HG03439 (cell line): ENCODE data around the gene MAS1L.

ENCODE experiments used
- ATAC-seq: cut with Tn5 transposase; IDR thresholded peaks from one replicate; pipeline ENCODE4 v1.9.1; 2021; ENCODE audit warnings: mild to moderate bottlenecking, moderate library complexity; ENCODE audit not compliant: unreplicated experiment

The MAS1L gene, protein sequence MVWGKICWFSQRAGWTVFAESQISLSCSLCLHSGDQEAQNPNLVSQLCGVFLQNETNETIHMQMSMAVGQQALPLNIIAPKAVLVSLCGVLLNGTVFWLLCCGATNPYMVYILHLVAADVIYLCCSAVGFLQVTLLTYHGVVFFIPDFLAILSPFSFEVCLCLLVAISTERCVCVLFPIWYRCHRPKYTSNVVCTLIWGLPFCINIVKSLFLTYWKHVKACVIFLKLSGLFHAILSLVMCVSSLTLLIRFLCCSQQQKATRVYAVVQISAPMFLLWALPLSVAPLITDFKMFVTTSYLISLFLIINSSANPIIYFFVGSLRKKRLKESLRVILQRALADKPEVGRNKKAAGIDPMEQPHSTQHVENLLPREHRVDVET

DNA sequence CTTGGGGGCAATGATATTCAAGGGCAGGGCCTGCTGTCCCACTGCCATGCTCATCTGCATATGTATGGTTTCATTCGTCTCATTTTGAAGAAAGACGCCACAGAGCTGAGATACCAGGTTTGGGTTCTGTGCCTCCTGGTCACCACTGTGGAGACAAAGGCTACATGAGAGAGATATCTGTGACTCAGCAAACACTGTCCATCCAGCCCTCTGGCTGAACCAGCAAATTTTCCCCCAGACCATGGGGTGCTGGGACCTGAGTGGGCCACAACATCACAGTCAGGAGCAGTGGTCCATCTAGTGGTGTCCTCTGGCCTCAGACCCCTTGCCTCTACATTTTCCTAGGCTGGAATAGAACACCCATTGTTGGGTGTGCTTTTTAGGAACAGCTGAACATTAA lies at the start of gene MAS1L:
Gene MAS1L (minus strand): TSS at position 297 of the 400 bp plus-strand sequence. CDS start 54 bp downstream, at position 243.
- no peak for ATAC-seq

DNA sequence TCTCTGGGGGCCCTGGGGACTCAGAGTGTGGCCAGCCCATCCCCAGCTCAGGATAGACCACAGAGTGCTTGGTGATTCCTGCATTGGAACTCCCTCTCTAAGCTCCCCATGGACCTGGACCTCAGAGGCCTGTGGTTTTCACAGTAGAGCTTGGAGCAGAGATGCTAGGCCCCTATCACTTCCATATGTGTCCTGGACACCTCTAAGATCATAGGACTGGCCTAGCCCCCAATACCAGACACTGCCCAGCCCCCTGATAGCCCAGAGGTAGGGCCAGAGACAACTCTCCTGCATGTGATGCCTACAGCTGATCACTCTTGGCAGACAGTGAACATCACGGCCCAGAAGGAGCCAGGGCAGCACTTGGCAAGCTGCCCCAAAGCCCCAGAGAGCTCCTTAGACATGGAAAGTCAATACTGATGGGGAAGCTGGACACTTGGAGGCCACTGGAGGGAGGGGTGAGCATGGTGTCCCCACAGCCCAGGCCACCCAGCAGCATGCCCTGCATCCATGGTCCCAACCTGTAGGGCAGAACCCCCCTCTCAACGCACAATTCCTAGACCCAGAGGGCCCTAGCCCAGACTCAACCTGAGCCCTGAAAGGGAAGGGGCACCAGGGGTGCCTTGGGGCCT lies 44.7 kb upstream of the MAS1L start:
- no peak for ATAC-seq

DNA sequence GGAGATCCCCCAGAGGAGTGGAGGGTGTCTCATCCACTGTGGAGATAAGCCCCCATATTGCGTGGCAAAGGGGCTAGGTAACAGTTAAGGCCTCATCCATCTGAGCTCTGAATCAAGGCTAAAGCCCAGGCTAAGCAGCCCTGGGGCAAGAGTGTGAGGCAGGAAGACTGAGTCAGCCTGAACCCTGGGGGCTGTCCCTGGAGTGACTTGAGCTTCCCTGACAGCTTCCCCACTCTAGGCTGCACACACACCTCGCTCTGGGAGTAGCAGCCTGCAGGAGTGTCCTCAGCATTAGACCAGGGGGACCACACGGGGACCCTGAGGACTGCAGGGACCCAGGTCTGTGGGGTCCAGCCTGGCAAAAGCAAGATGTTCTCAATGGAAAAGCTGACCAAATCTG lies 43.9 kb upstream of the MAS1L start:
- ATAC-seq, result peak; percentile 55

DNA sequence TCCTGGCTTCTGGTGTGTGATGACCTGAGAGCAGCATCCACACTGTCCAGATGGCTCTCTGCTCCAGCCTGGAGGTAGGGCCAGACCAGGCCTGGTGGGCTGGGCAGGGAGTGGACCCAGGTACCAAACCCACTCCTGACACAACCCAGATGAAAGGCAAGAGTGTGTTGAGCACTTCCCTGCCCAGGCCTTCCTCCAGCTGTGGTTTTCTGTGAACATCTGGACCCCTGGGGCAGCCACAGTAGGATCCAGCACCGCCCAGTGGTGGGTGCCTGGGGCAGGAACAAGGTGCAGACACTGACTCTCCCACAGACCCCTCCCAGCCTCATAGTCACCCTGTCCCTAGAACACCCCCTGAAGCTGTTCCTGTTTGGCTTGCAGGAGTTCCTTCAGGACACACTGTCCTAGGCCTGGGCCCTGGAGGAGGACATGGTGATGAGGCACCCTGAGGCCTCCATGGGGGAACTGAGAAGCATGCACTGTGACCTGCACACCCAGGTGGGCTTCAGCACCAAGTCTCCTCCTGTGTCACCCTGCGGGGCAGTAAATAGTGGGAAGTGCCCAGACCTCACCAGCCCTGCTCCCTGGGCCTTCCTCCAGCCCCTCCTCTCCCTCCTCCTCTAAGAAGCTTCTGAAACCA lies 43.0 kb upstream of the MAS1L start:
- ATAC-seq, result no peak

DNA sequence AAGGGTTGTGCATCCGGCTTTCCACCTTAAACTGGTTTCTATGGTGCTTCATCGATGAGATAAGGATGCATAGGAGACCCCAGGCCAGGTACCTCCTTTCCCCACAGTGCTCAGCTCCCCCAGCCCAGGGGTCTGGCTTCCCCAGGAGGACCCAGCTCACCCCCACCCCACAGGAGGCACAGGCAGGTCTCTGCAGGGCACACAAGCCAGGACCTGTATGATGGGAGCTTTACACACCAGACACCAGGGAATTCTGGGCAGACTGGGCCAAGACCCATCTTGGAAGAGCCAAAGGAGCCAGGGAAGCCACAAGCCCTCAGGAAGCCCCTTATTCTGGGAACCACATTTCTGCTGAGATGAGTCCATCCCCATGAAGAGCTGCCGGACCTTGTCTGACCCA lies 42.2 kb upstream of the MAS1L start:
- no peak for ATAC-seq

DNA sequence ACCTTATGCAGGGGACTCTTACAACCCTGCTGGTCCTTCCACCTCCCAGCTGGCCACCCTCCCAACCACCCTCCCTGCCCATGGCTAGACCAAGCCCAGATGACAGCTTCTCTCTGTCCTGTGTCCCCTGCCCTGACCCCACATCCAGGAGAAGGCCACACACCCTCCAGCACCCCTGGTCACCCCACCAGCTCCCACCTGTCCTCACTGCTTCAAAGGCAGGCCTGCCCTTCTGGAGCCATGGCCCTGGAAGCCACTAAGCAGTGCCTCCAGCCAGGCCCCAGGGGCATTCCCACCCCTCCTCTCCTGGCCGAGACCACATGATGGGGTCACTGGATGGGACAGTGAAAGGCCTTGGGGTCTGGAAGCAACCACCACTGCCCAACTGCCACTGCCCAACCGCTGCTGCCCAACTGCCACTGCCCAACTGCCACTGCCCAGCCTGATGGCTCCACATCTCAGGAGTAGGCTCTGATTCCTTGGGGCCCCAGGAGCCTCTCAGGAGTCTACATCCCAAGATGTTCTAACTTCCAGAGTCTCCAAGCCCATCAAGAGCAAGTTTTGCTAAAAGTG lies 41.3 kb upstream of the MAS1L start:
- no peak for ATAC-seq

DNA sequence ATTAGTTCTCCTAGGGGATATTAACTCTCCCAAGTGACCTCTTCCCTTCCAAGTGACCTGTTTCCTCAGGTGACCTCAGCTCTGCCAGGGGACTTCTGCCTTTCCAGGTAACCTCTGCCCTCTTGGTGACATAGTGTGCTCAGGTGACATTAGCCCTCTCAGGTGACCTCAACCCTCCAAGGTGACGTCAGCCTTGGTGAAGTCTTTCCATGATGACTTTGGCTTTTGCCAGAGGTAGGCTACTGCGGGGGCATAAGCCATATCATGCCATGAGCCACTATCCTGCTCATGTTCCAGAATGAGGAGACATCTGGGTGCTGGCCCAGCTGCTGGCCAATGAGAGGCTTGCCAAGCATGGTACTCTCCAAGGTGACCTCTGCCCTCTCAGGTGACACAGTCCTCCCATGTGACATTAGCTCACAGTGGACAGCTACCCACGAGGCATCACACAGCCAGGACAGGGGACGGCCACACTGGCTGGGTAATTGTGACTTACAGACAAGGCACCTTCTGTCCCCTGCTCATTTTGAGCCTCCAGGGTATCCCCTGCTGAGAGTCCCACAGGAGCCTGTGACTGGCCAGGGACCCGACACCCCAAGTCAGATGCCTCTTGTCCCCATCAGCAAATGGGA lies 40.7 kb upstream of the MAS1L start:
- no peak for ATAC-seq

DNA sequence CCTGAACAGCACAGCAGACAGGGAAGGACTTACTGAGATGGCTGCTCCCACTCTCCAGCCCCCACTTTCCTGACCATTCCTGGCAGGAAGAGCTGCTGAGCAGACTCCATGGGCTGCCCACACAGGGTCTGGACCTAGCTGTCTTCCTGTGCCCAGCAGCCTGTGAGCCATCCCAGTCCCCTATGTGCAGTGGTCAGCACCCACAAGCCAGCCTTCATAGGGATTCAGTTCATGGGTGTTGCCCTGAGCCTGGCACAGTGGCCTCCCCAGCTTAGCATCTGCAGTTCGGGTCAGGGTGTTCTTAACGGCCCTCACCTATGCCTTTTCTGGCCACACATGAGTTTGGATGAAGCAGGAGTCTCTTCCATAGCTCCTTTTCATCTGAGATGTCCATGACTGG lies 39.8 kb upstream of the MAS1L start:
- ATAC-seq, result no peak

DNA sequence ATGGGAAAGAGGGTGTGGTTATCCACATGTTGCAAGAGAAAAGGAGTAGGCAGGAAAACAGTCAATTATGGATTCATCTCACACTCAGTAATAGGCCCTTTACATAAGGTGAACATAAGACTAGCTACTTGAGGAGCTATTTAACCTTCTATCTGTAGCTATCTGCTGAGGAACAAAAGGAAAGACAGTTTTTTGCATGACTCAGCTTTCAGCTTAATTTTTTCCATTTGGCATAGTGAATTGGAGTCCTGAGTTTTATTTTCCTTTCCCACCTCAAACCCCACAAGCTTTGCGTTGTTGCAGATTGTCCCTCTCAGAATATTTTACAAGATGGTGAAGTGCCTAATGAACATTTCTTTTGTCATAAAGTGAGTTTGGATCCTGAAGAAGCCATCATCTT lies 39.4 kb upstream of the MAS1L start:
- no peak for ATAC-seq

DNA sequence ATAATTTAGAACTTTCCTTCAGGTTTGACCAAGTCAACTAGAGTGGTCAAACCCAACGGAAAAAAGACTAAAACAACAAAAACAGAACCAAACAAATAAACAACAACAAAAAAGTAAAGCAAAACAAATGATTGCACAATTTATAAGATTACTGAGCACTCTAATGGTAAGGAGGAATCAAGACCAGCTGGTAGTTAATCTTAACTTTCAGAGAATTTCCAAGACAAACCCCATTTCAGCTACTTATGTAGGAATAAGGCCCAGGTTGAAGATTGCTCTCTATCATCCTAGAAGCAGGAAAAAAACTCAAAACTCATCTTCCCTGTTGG lies 37.5 kb upstream of the MAS1L start:
- no peak for ATAC-seq

DNA sequence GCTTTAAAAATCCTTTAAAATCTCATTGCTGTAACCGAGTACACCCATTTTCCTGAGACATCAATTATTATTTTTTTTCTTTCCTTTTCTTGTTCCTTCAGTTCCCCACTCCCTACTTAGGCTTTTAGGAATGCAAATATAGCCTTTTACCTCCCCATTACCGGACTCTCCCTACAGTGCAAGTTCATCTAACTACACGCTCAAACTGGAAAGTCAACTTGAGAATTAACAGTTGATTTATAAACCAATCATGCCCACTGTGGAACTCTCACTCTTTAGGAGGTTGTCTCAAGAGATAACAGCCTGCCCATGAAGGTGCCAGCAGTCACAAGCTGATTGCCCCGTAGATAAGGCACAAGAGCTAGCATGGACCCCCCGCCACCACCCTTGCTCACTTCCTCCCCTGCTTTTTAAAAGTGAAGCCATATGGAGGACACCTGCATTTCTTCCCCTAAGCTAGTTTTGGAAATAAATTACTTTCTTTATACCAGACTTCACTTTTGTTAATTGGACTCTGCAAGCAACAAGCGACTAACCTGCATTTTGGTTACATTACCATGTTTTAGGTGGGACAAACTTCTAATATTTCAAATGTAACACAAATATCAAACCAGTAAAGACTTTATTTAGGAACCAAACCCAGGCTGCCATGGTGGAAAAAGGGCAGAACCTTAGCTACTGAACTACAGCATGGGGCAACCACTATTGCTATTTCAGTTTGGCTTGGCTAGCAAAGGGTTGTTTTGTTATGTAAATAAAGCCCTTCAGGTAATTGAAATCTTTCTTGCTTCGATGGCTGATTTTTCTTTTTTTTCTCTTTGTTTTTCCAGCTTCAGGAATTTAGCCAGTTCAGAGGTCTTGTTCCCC lies 36.9 kb upstream of the MAS1L start:
- ATAC-seq, result no peak

DNA sequence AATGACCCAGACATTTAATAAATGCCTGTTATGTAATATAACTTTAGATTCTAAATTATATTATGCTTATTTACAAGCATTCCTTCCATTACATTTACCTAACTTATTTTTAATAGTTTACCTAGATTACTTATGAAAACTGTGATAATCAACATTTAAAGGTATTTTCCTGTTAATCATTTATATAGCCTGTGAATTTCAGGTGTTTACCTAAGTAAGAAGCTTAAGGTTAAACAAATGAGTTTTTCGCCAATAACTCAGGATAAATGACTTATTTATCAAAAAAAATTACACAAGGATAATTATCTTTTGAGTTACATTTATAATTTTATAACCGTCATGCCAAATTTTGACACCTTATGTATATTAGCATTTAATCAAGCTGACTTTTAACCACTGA lies 36.3 kb upstream of the MAS1L start:
- no peak for ATAC-seq

DNA sequence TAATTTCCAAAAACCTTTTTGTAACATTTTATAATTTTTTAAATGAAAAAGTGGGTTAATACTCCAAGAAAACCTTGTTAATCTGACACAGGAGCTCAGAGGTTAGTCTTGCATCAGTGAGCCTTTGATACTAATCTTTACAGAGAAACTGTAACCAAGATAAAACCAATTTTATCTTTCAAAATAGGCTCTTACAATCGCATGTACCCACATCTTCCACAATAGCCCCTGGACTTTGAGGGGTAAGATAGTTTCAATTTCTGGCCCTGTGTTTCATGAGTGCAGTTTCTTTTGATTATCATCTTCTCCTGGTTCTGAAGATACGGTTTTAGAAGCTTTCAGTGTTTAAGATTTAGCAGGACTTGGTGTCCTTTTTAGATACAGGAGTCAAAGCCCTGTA lies 34.5 kb upstream of the MAS1L start:
- no peak for ATAC-seq

DNA sequence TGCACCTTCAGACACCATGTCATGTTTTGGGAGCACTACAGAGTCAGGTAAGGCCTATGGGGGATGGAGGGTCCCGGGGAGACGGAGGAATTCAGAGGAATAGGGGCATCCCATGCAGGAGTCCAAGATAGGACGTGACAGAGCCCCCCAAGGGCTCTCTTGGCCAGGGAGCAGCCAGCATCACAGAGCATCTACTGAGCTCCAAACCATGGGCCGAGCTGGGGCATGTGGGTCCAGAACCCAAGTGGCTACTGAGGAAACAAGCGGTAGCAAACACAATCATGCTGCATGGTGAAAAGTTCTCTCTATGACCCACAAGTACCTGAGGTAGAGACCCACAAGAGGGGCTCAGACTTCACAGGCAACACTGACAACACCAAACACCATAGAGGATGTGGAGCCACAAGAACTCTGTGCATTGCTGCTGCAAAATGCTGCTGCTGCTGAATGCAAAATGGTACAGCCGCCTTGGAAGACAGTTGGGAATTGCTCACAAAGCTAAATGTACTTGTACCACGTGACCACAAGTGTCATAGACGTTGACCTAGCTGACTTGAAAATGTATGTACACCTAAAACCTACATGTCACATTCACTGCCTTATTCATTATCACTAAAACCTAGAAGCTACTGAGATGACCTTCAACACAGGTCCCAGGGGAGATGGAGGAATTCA lies 33.4 kb upstream of the MAS1L start:
- ATAC-seq, result no peak

DNA sequence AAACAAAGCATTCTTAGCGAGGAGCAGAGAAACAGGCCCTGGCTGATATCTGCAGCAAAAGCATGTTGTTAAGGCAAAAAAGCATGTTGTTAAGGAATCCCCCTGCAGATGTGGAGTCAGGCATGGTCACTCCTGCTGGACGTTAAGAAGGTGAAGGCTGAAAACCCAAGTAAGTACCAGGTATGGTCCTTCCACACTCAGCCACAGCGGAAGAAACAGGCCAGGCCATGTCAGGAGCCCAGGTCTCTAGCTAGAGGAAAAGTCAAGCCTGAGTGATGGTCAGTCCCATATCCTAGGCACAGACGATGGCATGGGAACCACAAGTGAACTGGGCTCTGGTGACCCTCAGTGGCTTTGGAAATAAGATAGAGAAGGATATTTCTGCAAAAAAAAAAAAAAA lies 32.5 kb upstream of the MAS1L start:
- ATAC-seq, result no peak

DNA sequence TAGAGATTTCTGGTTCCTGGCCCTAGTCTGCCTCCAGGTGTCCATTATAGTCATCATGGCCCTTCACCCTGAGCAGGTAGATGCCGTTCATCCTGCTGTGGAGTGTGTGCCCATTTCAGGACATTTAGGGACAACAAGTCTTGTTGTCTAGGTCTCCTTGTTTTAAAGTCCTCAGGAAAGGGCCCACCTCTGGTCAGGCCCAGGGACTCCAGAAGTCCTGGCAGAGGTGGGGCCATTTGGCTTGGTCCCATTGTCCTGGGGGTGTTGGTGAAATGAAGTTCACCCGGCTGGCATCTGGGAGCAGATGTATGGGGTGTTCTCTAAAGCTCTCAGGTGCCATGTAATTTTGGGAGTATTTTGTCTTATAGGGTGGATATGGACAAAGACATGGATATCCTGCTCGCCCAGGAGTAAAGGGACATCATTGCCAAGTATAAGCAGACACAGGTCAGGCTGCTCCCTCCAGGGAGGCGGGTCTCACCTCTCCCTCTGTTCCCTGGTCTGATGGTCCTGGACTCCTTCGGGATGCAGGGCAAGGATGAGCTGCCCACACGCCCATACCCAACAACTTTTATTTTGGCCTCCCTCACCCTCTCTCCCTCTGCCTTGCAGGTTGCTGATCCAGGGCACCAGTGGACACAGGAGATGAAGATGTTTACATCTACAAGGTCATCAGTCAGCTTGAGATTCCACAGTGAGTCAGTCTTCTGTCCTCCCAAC lies 31.7 kb upstream of the MAS1L start:
- ATAC-seq, result no peak

DNA sequence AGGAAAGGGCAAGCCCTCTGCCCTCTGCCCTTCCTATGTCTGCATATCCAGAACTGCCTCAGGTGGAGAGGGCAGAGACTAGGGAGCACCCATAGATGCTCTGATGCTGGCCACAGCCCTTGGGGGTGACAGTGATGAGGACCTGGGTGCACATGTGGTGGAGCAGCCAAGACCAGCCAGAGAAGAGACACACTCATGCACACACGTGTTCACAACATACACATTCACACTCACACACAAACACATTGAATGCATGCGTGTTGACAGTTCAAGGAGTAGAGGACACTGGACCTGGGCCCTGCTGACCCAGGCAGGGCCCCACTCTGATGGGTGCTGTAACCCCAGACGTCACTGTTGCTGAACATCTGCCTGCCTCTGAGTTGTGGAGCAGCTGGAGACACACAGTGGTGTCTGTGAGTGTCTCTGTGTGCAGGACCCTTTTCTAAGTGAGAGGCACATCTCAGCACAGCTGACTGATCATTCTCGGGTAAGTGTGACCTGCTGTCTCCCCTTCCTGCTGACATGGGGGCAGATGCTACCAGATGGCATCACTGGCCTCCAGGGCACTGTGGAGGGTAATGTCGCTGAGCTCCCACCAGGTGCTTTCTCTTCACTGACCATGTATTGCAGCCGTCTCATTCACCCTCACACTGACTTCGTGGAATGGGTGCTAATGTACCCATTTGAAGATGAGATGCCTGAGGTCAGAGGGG lies 30.1 kb upstream of the MAS1L start:
- no peak for ATAC-seq

DNA sequence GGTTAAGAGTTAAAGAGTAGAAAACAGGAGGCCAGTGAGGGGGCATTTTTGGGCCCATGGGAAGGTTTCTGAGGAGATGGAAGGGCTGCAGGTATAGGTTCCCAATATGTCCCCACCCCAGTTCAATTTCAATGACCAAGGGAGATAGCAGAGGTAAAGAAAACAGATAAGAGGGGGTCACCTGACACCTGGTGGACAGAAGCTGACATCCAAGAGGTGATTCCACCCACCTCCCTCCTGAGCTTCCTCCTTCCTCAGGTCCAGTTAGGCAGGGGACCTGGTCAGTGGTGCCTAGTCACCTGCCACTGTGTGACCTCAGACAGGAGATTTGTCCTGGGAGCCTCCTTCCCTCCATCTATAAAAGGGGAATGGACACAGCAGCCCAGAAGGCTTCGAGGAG lies 29.5 kb upstream of the MAS1L start:
- ATAC-seq, result no peak

DNA sequence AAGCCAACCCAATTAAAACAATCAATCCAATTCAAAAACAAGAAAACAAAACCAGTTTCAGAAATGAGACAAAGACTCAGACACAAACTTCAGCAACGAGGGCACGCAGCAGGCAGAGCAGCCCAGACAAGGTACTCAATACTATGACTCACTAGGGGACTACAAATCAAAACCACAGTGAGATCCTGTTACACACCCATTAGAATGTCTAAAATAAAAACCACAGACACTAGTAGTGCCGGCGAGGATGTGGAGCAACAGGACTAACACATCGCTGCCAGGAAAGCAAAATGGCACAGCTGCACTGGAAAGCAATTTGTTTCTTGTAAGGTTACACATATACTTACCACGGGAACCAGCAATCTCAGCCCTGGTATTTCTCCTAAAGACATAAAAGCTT lies 28.4 kb upstream of the MAS1L start:
- peak; percentile 49 for ATAC-seq
